Neural progenitor cell (in vitro differentiated cells): ENCODE results near the gene SSTR3.

Source experiments
- CTCF ChIP-seq: fragments of 200-600 bp; sonication (generic); IDR thresholded peaks from 2 replicates; pipeline ENCODE4 v1.5.1; 2017; ENCODE audit warnings: antibody characterized with exemption, mild to moderate bottlenecking
- EZH2 ChIP-seq: fragments of 200-600 bp; sonication (generic); IDR thresholded peaks from 2 replicates; pipeline ENCODE4 v1.6.1; 2017; ENCODE audit warnings: antibody characterized with exemption, mild to moderate bottlenecking, moderate library complexity
- EZH2phosphoT487 ChIP-seq: fragments of 200-600 bp; sonication (generic); IDR thresholded peaks from 2 replicates; pipeline ENCODE4 v1.6.1; 2017; ENCODE audit warnings: antibody characterized with exemption

- TF ChIP-seq CTCF (no peak), EZH2 (no peak), EZH2phosphoT487 (no peak)
Observed at GRCh38 chr22:37258753-37259401, 46.6 kb upstream of the SSTR3 start.
